ENCODE data around the gene UQCRC2. TPM values are rescaled to one million over a fixed set of nuclear protein-coding genes. Genes with fewer than 3 reads are reported as not detected.

The UQCRC2 gene
- total RNA-seq, 1 experiment from 2014 or later, result 343 TPM

DNA sequence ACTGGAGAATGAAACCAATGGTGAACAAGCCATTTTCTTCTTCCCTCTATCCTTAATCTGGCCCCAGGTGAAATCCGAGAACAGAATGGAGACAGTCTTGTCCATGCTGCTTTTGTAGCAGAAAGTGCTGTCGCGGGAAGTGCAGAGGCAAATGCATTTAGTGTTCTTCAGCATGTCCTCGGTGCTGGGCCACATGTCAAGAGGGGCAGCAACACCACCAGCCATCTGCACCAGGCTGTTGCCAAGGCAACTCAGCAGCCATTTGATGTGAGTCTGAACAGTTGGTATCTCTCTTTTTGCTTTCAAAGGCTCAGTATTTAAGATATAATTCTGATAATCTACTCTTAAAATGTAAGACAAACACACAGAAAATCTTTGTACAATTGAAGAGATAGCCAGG lies 18.7 kb downstream of the UQCRC2 start:
- no peak overlapping the region for H3K4me3 Mint-ChIP-seq (ENCODE audit: low read depth, unreplicated experiment)
- CTCF ChIA-PET, result no interaction called here
- H3K4me1 Mint-ChIP-seq (ENCODE audit: low read depth, unreplicated experiment), result no peaks in the 10 kb centered on the region
- TF ChIP-seq, protein P1, sequence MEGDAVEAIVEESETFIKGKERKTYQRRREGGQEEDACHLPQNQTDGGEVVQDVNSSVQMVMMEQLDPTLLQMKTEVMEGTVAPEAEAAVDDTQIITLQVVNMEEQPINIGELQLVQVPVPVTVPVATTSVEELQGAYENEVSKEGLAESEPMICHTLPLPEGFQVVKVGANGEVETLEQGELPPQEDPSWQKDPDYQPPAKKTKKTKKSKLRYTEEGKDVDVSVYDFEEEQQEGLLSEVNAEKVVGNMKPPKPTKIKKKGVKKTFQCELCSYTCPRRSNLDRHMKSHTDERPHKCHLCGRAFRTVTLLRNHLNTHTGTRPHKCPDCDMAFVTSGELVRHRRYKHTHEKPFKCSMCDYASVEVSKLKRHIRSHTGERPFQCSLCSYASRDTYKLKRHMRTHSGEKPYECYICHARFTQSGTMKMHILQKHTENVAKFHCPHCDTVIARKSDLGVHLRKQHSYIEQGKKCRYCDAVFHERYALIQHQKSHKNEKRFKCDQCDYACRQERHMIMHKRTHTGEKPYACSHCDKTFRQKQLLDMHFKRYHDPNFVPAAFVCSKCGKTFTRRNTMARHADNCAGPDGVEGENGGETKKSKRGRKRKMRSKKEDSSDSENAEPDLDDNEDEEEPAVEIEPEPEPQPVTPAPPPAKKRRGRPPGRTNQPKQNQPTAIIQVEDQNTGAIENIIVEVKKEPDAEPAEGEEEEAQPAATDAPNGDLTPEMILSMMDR (IDR thresholded peaks at IDR 0.05; ENCODE audit: unreplicated experiment), result no peak
- no peak for DNase-seq
- no TSS peak for BruUV-seq (replicated peaks)
- H3K36me3 Mint-ChIP-seq (ENCODE audit: insufficient read depth, unreplicated experiment), result peaks cover 35% of the 10 kb centered on the region
- intact Hi-C loops (cut with micrococcal nuclease; ENCODE audit: unreplicated experiment), result no loop called here
- no peaks in the 10 kb centered on the region for H3K9me3 Mint-ChIP-seq (ENCODE audit: low read depth, unreplicated experiment)
- H3K27me3 Mint-ChIP-seq (ENCODE audit: unreplicated experiment), result no peaks in the 10 kb centered on the region
- H3K27ac Mint-ChIP-seq (ENCODE audit: unreplicated experiment), result no peak overlapping the region

DNA sequence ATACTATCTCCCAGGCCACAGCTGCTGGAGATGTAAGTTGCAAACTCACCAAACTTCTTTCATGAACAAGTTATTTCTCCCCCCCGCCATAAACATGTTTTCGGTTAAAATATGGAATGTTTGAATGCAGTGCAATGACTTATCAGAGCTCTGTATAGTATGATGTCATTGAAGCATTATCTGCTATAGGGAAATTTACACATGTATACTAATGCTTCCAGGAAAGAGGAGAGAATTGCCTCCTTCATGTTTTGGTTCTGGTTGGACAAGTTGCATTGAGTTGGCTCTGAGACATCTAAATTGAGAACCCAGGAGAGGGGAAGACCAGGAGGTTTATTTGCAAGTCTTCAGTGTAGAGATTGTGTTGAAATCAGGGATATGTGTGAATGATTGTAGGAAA lies 20.8 kb downstream of the UQCRC2 start:
- Mint-ChIP-seq H3K9me3 (ENCODE audit: low read depth, unreplicated experiment) (no peaks in the 10 kb centered on the region), H3K27me3 (ENCODE audit: unreplicated experiment) (no peaks in the 10 kb centered on the region), H3K4me3 (ENCODE audit: low read depth, unreplicated experiment) (no peak overlapping the region), H3K27ac (ENCODE audit: unreplicated experiment) (no peak overlapping the region), H3K36me3 (ENCODE audit: insufficient read depth, unreplicated experiment) (peaks cover 28% of the 10 kb centered on the region), H3K4me1 (ENCODE audit: low read depth, unreplicated experiment) (no peaks in the 10 kb centered on the region)
- no peak for DNase-seq
- intact Hi-C loops (cut with micrococcal nuclease; ENCODE audit: unreplicated experiment), result no loop called here
- no TSS peak for BruUV-seq (replicated peaks)
- TF ChIP-seq, protein P1 (IDR thresholded peaks at IDR 0.05; ENCODE audit: unreplicated experiment), result no peak
- CTCF ChIA-PET, result no interaction called here

DNA sequence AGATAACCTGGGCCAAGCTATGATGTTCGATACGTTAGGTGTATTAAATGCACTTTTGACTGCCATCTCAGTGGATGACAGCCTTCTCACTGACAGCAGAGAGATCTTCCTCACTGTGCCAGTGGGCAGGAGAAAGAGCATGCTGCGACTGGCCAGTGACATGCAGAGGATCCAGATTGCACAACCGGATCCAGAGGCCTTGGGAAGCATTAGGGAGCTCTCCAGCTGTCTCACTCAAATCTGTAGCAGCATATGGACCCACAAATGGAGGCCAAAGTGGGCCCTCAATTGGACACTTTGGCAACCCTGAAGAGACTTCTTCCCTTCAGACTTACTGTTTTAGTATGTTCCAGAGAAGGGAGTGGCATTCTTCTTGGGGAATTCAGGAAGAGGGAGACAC lies 26.9 kb downstream of the UQCRC2 start:
- intact Hi-C loops (cut with micrococcal nuclease; ENCODE audit: unreplicated experiment), result no loop called here

DNA sequence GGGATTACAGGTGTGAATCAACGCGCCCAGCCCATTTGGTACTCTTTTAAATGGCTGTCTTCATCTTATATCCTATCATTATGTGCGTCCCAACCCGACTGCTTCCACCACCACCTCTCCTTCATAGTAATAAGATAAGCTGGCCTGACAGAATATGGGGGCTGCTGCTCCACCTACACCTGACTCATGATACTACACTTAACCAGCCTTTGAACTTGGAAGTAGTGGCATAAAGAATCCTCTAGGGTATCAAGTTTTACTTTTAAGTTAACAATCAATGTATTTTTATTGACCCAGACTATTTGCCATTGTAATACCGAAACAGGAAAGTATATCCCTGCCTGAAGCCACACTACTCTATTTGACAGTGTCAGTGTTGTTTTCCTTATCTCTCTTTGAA lies 28.9 kb downstream of the UQCRC2 start:
- H3K4me1 Mint-ChIP-seq (ENCODE audit: low read depth, unreplicated experiment), result no peaks in the 10 kb centered on the region
- H3K36me3 Mint-ChIP-seq (ENCODE audit: insufficient read depth, unreplicated experiment), result peaks cover 80% of the 10 kb centered on the region
- no peak for DNase-seq
- H3K4me3 Mint-ChIP-seq (ENCODE audit: low read depth, unreplicated experiment), result no peak overlapping the region
- TF ChIP-seq, protein P1 (IDR thresholded peaks at IDR 0.05; ENCODE audit: unreplicated experiment), result no peak
- BruUV-seq (replicated peaks), result no TSS peak
- CTCF ChIA-PET, result no interaction called here
- no peaks in the 10 kb centered on the region for H3K9me3 Mint-ChIP-seq (ENCODE audit: low read depth, unreplicated experiment)
- no peaks in the 10 kb centered on the region for H3K27me3 Mint-ChIP-seq (ENCODE audit: unreplicated experiment)
- H3K27ac Mint-ChIP-seq (ENCODE audit: unreplicated experiment), result no peak overlapping the region
- intact Hi-C loops (cut with micrococcal nuclease; ENCODE audit: unreplicated experiment), result no loop called here

More for the DNA sequence above, 26.9 kb downstream of the UQCRC2 start:
- Mint-ChIP-seq H3K4me1 (ENCODE audit: low read depth, unreplicated experiment) (no peaks in the 10 kb centered on the region), H3K27ac (ENCODE audit: unreplicated experiment) (no peak overlapping the region), H3K9me3 (ENCODE audit: low read depth, unreplicated experiment) (no peaks in the 10 kb centered on the region), H3K27me3 (ENCODE audit: unreplicated experiment) (no peaks in the 10 kb centered on the region), H3K4me3 (ENCODE audit: low read depth, unreplicated experiment) (no peak overlapping the region), H3K36me3 (ENCODE audit: insufficient read depth, unreplicated experiment) (peaks cover 65% of the 10 kb centered on the region)
- TF ChIP-seq, protein P1 (IDR thresholded peaks at IDR 0.05; ENCODE audit: unreplicated experiment), result no peak
- no peak for DNase-seq
- CTCF ChIA-PET, result interaction anchor here (0.6 to 1.2 kb wide), 2 partner anchors 19 to 119 kb away, joined by 3 read pairs; no protein-coding TSS in a partner anchor
- no TSS peak for BruUV-seq (replicated peaks)

All from Calu3 (cell line).